HepG2 (cell line): ENCODE measurements around the gene SGF29. TPM values are rescaled to one million over a fixed set of nuclear protein-coding genes. Genes with fewer than 3 reads are reported as not detected.
A peak's percentile ranks its signal among the peaks of the same experiment; 100 is the strongest.

Experiments
- AGO1 ChIP-seq: fragments of 200-400 bp; formaldehyde crosslinking; IDR thresholded peaks from 2 replicates; pipeline ENCODE4 v1.6.1; 2017; ENCODE audit warnings: mild to moderate bottlenecking, low read depth, low read length, moderate library complexity; ENCODE audit not compliant: poor library complexity, severe bottlenecking
- AGO2 ChIP-seq: fragments of 200-400 bp; formaldehyde crosslinking; optimal IDR thresholded peaks from 2 replicates; pipeline ENCODE3; 2017; ENCODE audit warnings: mild to moderate bottlenecking, low read depth, low read length, moderate library complexity
- AKAP8 ChIP-seq: sonication (generic); formaldehyde crosslinking; IDR thresholded peaks from 2 replicates; pipeline ENCODE4 v1.5.1; 2020; ENCODE audit warnings: mild to moderate bottlenecking, missing genetic modification reagents
- ARID2 ChIP-seq: sonication (generic); formaldehyde crosslinking; IDR thresholded peaks from 2 replicates; pipeline ENCODE4 v1.8.1; 2022; ENCODE audit warnings: mild to moderate bottlenecking, missing genetic modification reagents, borderline replicate concordance
- DZIP1 ChIP-seq: sonication (generic); formaldehyde crosslinking; IDR thresholded peaks from 2 replicates; pipeline ENCODE4 v1.5.0; 2020; ENCODE audit warnings: mild to moderate bottlenecking, missing genetic modification reagents
- HES4 ChIP-seq: sonication (generic); formaldehyde crosslinking; IDR thresholded peaks from 2 replicates; pipeline ENCODE4 v1.9.0; 2021; ENCODE audit warnings: mild to moderate bottlenecking, missing genetic modification reagents, borderline replicate concordance
- JDP2 ChIP-seq: sonication (generic); formaldehyde crosslinking; IDR thresholded peaks from 2 replicates; pipeline ENCODE4 v1.8.1; 2022; ENCODE audit warnings: missing genetic modification reagents, borderline replicate concordance
- KDM2A ChIP-seq: sonication (generic); formaldehyde crosslinking; IDR thresholded peaks from 2 replicates; pipeline ENCODE4 v1.4.0; 2020; ENCODE audit warnings: low read depth, missing genetic modification reagents, borderline replicate concordance
- PITX1 ChIP-seq: sonication (generic); formaldehyde crosslinking; IDR thresholded peaks from 2 replicates; pipeline ENCODE4 v1.5.1; 2020; ENCODE audit warnings: mild to moderate bottlenecking, missing genetic modification reagents
- POLR2A ChIP-seq, 2 experiments: IDR thresholded peaks; 2 replicates each; pipeline ENCODE4 v1.6.1; 2011; ENCODE audit warnings: low read depth in 2 of 2, low read length in 2 of 2, mild to moderate bottlenecking in 1 of 2, moderate library complexity in 1 of 2; ENCODE audit not compliant: insufficient read depth in 1 of 2
- RBM22 ChIP-seq: fragments of 200-400 bp; formaldehyde crosslinking; optimal IDR thresholded peaks from 2 replicates; pipeline ENCODE3; 2017; ENCODE audit warnings: mild to moderate bottlenecking, low read length, moderate library complexity
- SALL1 ChIP-seq: sonication (generic); formaldehyde crosslinking; IDR thresholded peaks from 2 replicates; pipeline ENCODE4 v1.8.0; 2022; ENCODE audit warnings: mild to moderate bottlenecking, missing genetic modification reagents
- SRSF4 ChIP-seq: fragments of 200-400 bp; formaldehyde crosslinking; IDR thresholded peaks from one replicate; pipeline ENCODE4 v1.6.1; 2018; ENCODE audit warnings: mild to moderate bottlenecking, low read depth, low read length, moderate library complexity; ENCODE audit not compliant: poor library complexity, severe bottlenecking
- SRY ChIP-seq: sonication (generic); formaldehyde crosslinking; IDR thresholded peaks from 2 replicates; pipeline ENCODE4 v1.8.0; 2022; ENCODE audit warnings: mild to moderate bottlenecking, missing genetic modification reagents
- SSRP1 ChIP-seq: IDR thresholded peaks from 2 replicates; pipeline ENCODE4 v1.6.1; 2016; ENCODE audit warnings: control low read depth
- TEAD3 ChIP-seq: optimal IDR thresholded peaks from 2 replicates; pipeline ENCODE3; 2016; ENCODE audit warnings: borderline replicate concordance
- ZFP91 ChIP-seq: sonication (generic); formaldehyde crosslinking; IDR thresholded peaks from 2 replicates; pipeline ENCODE4 v1.9.0; 2022; ENCODE audit warnings: missing genetic modification reagents, mild to moderate bottlenecking, borderline replicate concordance
- ZNF496 ChIP-seq: sonication (generic); formaldehyde crosslinking; IDR thresholded peaks from 2 replicates; pipeline ENCODE4 v1.8.1; 2023; ENCODE audit warnings: mild to moderate bottlenecking, moderate library complexity, missing genetic modification reagents; ENCODE audit not compliant: insufficient replicate concordance
- ZNF558 ChIP-seq: sonication (generic); formaldehyde crosslinking; IDR thresholded peaks from 2 replicates; pipeline ENCODE4 v1.9.0; 2022; ENCODE audit warnings: mild to moderate bottlenecking, missing genetic modification reagents, borderline replicate concordance
- ZNF720 ChIP-seq: sonication (generic); formaldehyde crosslinking; IDR thresholded peaks from 2 replicates; pipeline ENCODE4 v1.4.0; 2020; ENCODE audit warnings: missing genetic modification reagents
- ZNF724P ChIP-seq: sonication (generic); formaldehyde crosslinking; IDR thresholded peaks from 2 replicates; pipeline ENCODE4 v1.8.0; 2022; ENCODE audit warnings: missing genetic modification reagents, borderline replicate concordance
- ZSCAN25 ChIP-seq: sonication (generic); formaldehyde crosslinking; IDR thresholded peaks from 2 replicates; pipeline ENCODE4 v1.8.0; 2022; ENCODE audit warnings: mild to moderate bottlenecking, missing genetic modification reagents
- polyA plus RNA-seq, 8 experiments: library from polyadenylated mRNA; depleted of rRNA in 3 of 8; stranded (reverse) in 7 of 8; unstranded in 1 of 8; fragments of >200 nt; fragmentation: Illumina TruSeq in 4 of 8; extraction: Trizol in 4 of 8; gene quantifications; 2 replicates each; pipeline versions ENCODE4 v1.2.1 to v1.2.3, GENCODE V29; 2011 to 2016; ENCODE audit warnings: low read depth in 4 of 8, missing spikeins in 1 of 8, mixed read lengths in 1 of 8; ENCODE audit not compliant: insufficient read depth in 1 of 8
- total RNA-seq, 5 experiments: library from RNA; depleted of rRNA; stranded (reverse); fragments of >200 nt; fragmentation: Illumina TruSeq; extraction: Trizol; gene quantifications; 2 replicates each; pipeline ENCODE4 v1.2.3, GENCODE V29; 2016; ENCODE audit warnings: low read depth in 1 of 5
- TF ChIP-seq, protein P1 (sequence below): conservative IDR thresholded peaks from 2 replicates; pipeline ENCODE4 v1.6.1; 2018; ENCODE audit warnings: missing genetic modification reagents

Gene SGF29
- total and polyA plus RNA-seq, 2 of the 13 experiments (the other 11 are each of a cell fraction or from before 2014, with no cell fraction given): 5.0 to 29.4 TPM

GRCh38 chr16:28603381-28604185 is 49.9 kb downstream of the SGF29 start (continued):
- TF ChIP-seq KDM2A (CRISPR knock-in tag) (peak; percentile 34; the same call in 1 of the 2 replicates), JDP2 (CRISPR knock-in tag) (no peak), PITX1 (CRISPR knock-in tag) (0 out of 2 replicates have a peak, but pooled peaks have one; percentile 8), AGO1 (peak; percentile 76), ZNF496 (CRISPR knock-in tag) (no peak), ZSCAN25 (CRISPR knock-in tag) (no peak), ZNF558 (CRISPR knock-in tag) (0 out of 2 replicates have a peak, but pooled peaks have one; percentile 29), ZNF720 (CRISPR knock-in tag) (no peak), SRY (CRISPR knock-in tag) (0 out of 2 replicates have a peak, but pooled peaks have one; percentile 23), SALL1 (CRISPR knock-in tag) (no peak), DZIP1 (CRISPR knock-in tag) (peak; percentile 81; the same call in 1 of the 2 replicates), SRSF4 (no peak), AGO2 (peak; percentile 91), AKAP8 (CRISPR knock-in tag) (peak; percentile 45; the same call in 1 of the 2 replicates), ZFP91 (CRISPR knock-in tag) (0 out of 2 replicates have a peak, but pooled peaks have one; percentile 36), SSRP1 (CRISPR knock-in tag) (peak; percentile 70; the same call in 1 of the 2 replicates), TEAD3 (CRISPR knock-in tag) (no peak), ZNF724P (no peak), RBM22 (peak; percentile 70), ARID2 (CRISPR knock-in tag) (no peak), POLR2A (IDR thresholded peaks at IDR 0.05; ENCODE audit: insufficient read depth in 1 of 2, low read depth in 2 of 2, low read length in 2 of 2) (0 out of 4 replicates have a peak, but pooled peaks of 1 of the 2 experiments have one; percentile 42), HES4 (CRISPR knock-in tag) (peak; percentile 70; the same call in 1 of the 2 replicates)
- TF ChIP-seq, protein P1, sequence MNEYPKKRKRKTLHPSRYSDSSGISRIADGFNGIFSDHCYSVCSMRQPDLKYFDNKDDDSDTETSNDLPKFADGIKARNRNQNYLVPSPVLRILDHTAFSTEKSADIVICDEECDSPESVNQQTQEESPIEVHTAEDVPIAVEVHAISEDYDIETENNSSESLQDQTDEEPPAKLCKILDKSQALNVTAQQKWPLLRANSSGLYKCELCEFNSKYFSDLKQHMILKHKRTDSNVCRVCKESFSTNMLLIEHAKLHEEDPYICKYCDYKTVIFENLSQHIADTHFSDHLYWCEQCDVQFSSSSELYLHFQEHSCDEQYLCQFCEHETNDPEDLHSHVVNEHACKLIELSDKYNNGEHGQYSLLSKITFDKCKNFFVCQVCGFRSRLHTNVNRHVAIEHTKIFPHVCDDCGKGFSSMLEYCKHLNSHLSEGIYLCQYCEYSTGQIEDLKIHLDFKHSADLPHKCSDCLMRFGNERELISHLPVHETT (CRISPR knock-in tag): no peak
